PC-9 (cell line): ENCODE data around the gene MS4A15.

Source experiments
- EZH2 ChIP-seq: fragments of 200-600 bp; sonication (generic); IDR thresholded peaks from 2 replicates; pipeline ENCODE4 v1.8.0; 2017; ENCODE audit warnings: antibody characterized with exemption, low read depth
- TF ChIP-seq, protein P1 (sequence below): fragments of 200-600 bp; sonication (generic); conservative IDR thresholded peaks from 2 replicates; pipeline ENCODE4 v1.6.1; 2017; ENCODE audit warnings: mixed run types, antibody characterized with exemption, mild to moderate bottlenecking, moderate library complexity

DNA sequence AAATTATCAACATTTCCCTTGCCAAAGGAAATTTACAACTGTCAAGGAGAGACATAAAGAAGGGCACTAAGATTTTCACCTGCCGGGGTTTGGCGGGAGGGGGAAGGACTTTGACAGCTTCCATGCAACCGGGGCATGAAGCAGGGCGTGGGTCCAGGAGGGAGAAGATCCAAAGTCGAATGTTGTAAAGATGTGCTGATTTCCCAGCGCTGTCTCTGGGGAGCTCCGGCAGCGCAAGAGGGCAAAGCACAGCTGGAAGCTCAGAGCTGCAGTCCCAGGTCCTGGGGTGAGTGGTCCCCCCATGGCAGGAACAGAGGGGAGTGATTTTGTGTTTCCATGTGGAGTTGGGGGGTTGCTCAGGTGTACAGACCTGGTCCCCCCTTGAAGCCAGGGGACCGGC is 28.5 kb downstream of the MS4A15 start, which contains the start of gene MS4A10:
- TF ChIP-seq, protein P1, sequence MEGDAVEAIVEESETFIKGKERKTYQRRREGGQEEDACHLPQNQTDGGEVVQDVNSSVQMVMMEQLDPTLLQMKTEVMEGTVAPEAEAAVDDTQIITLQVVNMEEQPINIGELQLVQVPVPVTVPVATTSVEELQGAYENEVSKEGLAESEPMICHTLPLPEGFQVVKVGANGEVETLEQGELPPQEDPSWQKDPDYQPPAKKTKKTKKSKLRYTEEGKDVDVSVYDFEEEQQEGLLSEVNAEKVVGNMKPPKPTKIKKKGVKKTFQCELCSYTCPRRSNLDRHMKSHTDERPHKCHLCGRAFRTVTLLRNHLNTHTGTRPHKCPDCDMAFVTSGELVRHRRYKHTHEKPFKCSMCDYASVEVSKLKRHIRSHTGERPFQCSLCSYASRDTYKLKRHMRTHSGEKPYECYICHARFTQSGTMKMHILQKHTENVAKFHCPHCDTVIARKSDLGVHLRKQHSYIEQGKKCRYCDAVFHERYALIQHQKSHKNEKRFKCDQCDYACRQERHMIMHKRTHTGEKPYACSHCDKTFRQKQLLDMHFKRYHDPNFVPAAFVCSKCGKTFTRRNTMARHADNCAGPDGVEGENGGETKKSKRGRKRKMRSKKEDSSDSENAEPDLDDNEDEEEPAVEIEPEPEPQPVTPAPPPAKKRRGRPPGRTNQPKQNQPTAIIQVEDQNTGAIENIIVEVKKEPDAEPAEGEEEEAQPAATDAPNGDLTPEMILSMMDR, result no peak
- TF ChIP-seq EZH2, result no peak
